ENCODE data around the gene TMOD2.
"Not testable (repeated sequence)": the region's sequence is repeated elsewhere in the genome, so short reads cannot be mapped to it uniquely, and the experiment has no call there.

TMOD2 gene

GRCh38 chr15:51775967-51776816 lies 24.8 kb downstream of the TMOD2 start:
- no peak for DNase-seq

DNA sequence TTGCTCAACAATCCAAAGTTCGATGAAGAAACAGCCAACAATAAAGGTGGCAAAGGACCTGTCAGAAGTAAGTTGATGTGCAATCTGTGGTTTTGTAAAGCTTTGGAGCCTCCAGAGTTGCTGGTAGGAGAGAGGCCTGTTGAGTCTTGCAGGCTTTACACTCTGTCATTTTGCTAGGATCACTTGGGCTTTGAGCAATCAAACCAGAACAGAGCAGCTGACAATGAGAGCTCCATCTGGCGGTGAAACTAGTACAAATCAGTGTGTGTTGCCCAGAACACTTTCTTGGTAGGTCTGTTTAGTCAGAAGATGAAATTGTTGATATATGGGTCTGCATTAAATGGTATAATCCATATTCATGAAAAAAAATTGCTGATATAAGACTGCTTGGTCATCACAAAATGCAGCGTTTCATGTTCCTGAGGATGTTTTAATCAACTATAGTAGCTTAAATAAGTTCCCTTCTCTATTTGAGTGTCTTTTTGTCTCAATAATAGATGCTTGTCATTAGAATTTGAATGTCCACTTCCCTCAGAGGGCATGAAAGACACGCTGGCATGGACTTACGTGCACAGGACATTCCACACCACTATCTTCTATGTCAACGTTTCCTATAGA lies 25.7 kb downstream of the TMOD2 start:
- DNase-seq, result no peak

DNA sequence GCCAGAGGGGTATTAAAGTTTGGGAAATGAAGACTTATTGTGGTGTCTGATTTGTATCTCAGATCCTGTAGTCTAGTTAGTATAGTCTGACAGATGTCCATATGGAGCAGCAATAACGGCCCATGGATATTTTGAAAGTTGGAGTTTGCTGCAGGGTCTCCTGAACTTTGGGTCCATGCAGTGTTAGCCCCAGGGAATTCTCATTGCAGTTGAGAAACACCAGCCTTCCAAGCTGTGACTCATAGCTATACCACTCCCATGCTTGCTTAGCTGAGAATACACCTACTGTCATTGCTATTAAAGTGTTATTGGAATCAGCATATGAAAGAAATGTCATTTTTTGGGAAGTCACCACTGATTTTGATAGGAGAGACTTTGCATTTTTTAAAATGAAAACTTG lies 29.2 kb downstream of the TMOD2 start:
- DNase-seq, result no peak

DNA sequence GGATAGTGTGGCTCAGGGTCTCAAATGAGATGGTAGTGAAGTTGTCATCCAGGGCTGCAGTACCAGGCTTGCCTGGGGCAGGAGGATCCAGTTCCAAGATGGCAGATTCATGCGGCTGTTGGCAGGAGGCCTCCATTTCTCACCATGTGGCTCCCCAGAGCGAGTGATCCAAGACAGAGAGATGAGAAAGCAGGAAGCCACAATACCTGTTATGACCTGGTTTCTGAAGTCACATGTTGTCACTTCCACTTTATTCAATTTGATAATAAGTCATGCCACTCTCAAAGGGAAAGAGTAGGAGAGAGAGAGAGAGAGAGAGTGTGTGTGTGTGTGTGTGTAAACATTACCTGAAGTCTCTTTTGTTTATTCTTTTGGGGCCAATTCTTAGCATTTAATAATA lies 30.1 kb downstream of the TMOD2 start:
- DNase-seq, result no peak

DNA sequence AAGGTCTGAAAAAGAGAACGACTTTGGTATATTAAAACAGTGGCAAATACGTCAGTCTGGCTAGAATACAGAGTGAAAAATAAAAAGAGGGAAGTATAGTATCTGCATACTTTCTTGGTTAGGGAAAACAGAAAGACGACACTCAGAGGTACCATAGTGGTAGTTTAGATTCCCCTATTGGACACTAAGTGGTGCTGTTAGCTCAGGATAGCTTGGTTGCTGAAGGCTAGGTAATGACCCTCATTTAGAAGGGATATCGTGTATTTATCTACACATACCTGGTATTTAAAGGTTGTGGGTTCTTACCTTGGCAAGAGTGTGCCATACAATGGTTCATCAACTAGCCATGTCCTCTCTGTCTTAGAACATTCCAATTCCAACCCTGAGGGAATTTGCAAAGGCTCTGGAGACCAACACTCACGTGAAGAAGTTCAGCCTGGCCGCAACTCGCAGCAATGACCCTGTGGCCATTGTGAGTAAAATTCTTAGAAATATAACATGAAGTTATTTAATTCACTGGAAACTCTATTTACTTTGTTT lies 31.0 kb downstream of the TMOD2 start:
- no peak for DNase-seq

- DNase-seq, result no peak
Measured at GRCh38 chr15:51783967-51784366, 32.6 kb downstream of the TMOD2 start.

DNA sequence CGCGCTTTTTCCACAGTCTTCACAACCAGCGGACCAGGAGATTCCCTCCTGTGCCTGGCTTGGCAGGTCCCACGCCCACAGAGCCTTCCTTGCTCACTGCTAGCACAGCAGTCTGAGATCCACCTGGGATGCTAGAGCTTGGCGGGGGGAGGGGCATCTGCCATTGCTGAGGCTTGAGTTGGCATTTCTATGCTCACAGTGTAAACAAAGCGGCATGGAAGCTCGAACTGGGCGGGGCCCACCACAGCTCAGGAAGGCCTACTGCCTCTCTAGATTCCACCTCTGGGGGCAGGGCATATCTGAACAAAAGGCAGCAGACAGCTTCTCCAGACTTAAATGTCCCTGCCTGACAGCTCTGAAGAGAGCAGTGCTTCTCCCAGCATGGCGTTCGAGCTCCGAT lies 35.7 kb downstream of the TMOD2 start:
- not testable (repeated sequence) for DNase-seq

- not testable (repeated sequence) for DNase-seq
Measured at GRCh38 chr15:51792474-51792873, 41.1 kb downstream of the TMOD2 start.

GRCh38 chr15:51793521-51794305 lies 42.3 kb downstream of the TMOD2 start:
- DNase-seq, result no peak

GRCh38 chr15:51796847-51797401 lies 45.5 kb downstream of the TMOD2 start:
- DNase-seq, result no peak

DNA sequence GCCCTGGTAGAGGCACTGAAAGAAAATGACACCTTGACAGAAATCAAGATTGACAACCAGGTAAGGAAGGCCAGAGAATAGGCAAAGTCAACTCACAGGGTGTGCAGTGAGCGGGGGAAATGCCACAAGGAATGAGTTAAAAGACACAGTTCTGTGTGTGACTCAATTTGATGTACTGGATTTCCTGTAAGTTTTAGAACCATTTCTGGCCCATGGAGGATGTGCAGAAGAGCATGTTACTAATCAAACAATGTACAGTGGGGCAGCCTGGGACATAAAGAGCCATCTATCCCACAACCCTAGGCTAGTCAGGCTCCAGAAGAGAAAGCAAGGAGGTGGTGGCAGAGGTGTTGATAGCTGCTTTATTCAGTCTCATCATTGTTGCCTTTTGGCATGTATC lies 46.9 kb downstream of the TMOD2 start:
- no peak for DNase-seq

DNA sequence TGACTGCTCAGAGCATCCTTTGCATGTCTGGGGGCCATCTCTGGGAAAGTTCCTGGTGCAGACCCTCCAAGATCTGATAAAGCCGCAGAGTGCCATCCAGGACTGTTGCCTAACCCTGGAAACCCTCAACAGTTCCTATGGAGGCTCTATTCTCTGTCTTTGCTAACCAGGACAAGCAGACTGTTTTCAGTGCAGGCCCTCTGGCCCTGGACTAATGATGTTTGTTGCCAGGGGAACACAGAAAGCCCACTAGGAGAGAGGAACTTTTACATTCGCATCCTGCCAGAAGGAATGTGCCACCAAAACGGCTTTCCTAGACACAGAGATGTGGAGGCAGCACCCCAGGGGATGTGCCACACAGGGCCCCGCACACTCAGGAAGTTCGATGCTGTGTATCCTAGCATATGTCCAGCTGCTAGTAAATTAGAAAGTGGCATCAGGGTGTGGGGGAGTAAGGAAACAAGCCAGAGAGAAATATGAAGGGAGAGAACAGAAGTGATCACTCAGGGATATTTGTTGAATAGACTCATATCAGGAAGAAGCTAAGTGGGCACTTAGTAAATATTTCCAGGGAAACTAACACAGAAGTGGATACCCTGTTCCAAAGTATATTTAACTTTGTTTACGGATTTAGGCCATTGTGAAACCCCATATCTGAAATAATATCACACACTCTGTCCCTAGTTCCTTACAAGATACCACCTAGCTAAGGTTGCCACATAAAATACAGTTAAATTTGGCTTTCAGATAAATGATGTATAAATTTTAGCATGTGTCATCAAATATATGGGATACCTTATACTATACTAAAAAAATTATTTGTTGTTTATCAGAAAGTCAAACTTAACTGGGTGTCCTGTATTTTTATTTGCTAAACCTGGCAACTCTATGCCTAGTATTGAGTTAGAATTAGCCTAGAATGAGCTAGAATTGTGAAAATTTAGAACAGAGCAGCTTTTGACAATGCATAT lies 48.2 kb downstream of the TMOD2 start:
- DNase-seq, result no peak

DNA sequence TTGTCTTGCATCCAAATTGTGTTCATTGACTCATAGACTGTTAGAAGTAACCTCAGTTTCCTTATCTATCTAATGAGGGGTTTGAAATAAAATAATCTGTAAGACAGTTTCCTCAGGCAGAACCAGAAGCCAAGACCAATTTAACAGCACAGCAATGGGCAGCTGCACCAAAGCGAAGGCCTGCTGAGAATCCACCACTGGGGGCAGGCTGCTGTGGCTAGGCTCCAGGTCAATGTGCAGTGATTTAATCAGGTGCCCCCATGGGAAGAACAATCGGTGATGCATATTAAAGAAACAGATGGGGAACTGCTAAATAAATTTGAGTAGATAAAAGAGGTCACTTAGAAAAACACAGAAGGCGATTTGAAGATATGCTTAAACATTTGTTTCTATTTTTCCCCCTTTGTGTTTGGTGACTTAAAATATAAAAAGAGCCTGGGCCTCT lies 50.0 kb downstream of the TMOD2 start:
- DNase-seq, result no peak

DNA sequence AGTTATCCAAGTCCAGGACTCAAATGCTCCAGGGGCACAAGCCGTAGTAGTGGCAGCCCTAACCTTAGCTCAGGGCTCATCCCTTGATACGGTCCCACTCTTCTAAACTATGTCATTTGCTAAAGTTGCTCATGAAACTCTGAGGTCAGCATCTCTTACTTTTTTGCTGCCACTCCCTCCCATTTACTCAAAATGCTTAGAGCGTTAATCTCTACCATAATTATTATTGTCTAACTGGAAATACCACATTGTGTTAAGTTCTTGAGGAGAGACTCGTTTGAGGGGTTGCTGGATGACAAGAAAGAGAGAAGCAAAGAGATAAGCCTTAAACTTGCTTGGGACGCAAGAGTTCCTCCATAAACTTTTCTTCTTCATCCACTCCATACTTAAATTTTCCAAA lies 51.2 kb downstream of the TMOD2 start:
- no peak for DNase-seq

GRCh38 chr15:51803965-51804364 lies 52.6 kb downstream of the TMOD2 start:
- DNase-seq, result no peak

- DNase-seq, result no peak
Measured at GRCh38 chr15:51806123-51806522, 54.7 kb downstream of the TMOD2 start.

GRCh38 chr15:51809457-51809856 lies 58.1 kb downstream of the TMOD2 start:
- DNase-seq, result no peak

- DNase-seq, result no peak
Measured at GRCh38 chr15:51812598-51812997, 61.2 kb downstream of the TMOD2 start.

DNA sequence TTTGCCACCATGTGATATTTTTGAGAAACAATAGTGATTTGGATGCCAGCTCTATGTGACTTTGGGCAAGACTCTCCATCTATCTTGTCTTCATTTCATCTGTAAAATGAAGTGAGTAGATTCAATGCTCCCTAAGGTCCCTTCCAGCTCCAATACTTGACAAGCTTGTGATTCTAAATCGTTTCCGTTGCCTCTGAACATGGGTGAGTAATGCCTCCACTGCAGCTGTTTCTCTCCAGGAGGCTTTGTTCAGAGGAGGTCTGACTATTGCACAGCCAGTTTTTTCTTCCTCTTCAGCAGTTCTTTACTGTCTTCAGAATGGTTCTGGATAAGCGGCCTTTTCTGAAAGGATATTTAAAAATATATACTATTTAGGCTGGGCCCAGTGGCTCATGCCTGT lies 63.2 kb downstream of the TMOD2 start:
- no peak for DNase-seq

- DNase-seq, result no peak
Measured at GRCh38 chr15:51816611-51817010, 65.2 kb downstream of the TMOD2 start.

DNA sequence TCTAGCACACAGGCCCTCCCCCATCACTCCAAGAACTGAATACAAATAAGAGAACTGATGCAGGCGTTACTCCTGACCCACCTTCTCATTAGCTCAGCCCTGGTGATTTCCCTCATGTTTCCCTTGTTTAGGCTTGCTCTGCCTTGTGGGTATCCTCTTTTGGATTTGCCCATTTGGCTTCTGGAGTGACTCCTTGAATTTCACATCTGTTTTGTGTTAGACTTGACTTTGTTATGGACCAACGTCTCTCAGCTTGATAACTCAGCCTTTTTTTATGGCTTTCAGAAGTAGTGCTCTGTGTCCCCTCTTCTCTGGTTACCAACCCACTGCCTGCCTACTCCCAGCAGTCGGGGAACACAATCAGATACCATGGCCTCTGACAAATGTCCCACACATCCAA lies 66.8 kb downstream of the TMOD2 start:
- no peak for DNase-seq

DNA sequence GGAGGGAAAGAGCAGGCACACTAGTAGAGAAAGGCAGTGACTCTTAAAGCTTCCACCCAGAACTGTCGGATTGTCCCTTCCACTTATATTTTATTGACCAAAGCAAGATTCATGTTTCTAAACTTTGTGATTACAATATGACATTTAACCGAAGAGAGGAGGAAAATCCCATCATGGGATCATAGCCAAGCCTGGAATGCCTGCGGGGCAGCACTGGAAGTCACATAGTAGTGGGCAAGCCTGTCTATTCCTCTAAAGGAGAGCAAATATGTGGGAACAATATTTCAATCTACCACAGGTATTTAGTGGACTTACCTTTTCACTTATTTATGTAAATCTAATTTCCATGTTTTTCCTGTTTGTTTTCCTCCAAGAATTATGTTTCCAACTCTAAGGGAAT lies 74.3 kb downstream of the TMOD2 start:
- DNase-seq, result no peak

Data from NCI-H510A (cell line).